ACC112 (cell line): Measurements from ENCODE around the gene LHFPL4.

Experiments
- H2AFZ ChIP-seq: fragments of 200-600 bp; sonication (generic); one replicate; pipeline ENCODE4 v1.6.0; 2017; ENCODE audit warnings: antibody characterized with exemption, low read length; ENCODE audit not compliant: unreplicated experiment
- H3K27ac ChIP-seq: fragments of 200-600 bp; sonication (generic); 2 replicates; pipeline ENCODE4 v1.5.1; 2014; ENCODE audit warnings: low read depth, mild to moderate bottlenecking, antibody characterized with exemption, low read length, moderate library complexity
- H3K27me3 ChIP-seq: fragments of 200-600 bp; sonication (generic); 2 replicates; pipeline ENCODE4 v1.6.1; 2014; ENCODE audit warnings: mild to moderate bottlenecking, antibody characterized with exemption, low read length, moderate library complexity, mixed read lengths; ENCODE audit not compliant: insufficient read depth
- H3K36me3 ChIP-seq: fragments of 200-600 bp; sonication (generic); 2 replicates; pipeline ENCODE4 v1.6.1; 2016; ENCODE audit warnings: mild to moderate bottlenecking, antibody characterized with exemption, low read length, moderate library complexity, mixed read lengths; ENCODE audit not compliant: insufficient read depth
- H3K4me1 ChIP-seq: fragments of 200-600 bp; sonication (generic); one replicate; pipeline ENCODE4 v1.6.1; 2016; ENCODE audit warnings: low read length, mixed read lengths; ENCODE audit not compliant: insufficient read depth, unreplicated experiment, control insufficient read depth
- H3K4me3 ChIP-seq: fragments of 200-600 bp; sonication (generic); 2 replicates; pipeline ENCODE4 v1.5.1; 2014; ENCODE audit warnings: mild to moderate bottlenecking, low read depth, low read length
- H3K79me2 ChIP-seq: fragments of 200-600 bp; sonication (generic); one replicate; pipeline ENCODE4 v1.6.0; 2016; ENCODE audit warnings: low read length; ENCODE audit not compliant: control insufficient read depth, unreplicated experiment, insufficient read depth

The LHFPL4 gene

GRCh38 chr3:9542182-9542581, 11.4 kb downstream of the LHFPL4 start:
- Histone ChIP-seq H3K79me2 (no peaks in the 10 kb centered on the region), H2AFZ (no peak overlapping the region), H3K27me3 (peaks cover 55% of the 10 kb centered on the region), H3K4me1 (no peaks in the 10 kb centered on the region), H3K4me3 (no peak overlapping the region), H3K27ac (no peak overlapping the region), H3K36me3 (no peaks in the 10 kb centered on the region)

DNA sequence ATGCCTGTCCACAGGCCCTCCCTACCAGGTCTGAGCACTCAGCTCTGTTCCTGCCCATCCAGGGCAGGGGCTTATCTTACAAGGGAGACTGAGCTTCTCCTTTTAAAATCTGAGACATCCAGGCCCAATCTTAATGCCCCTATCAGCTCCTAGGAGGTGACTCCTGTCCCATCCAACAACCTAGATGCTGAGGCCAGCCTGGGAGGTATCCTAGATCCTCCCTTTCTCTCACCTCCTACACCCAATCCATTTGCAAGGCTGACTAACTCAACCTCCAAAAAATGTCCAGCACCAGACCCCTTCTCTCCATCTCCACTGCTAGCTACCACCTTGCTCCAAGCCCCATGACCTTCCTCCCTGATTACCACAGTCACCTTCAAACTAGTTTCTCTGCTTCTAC, 17.4 kb downstream of the LHFPL4 start:
- Histone ChIP-seq H3K4me3 (no peak overlapping the region), H3K36me3 (no peaks in the 10 kb centered on the region), H3K27ac (no peak overlapping the region), H3K79me2 (no peaks in the 10 kb centered on the region), H2AFZ (no peak overlapping the region), H3K4me1 (no peaks in the 10 kb centered on the region), H3K27me3 (peaks cover 84% of the 10 kb centered on the region)

DNA sequence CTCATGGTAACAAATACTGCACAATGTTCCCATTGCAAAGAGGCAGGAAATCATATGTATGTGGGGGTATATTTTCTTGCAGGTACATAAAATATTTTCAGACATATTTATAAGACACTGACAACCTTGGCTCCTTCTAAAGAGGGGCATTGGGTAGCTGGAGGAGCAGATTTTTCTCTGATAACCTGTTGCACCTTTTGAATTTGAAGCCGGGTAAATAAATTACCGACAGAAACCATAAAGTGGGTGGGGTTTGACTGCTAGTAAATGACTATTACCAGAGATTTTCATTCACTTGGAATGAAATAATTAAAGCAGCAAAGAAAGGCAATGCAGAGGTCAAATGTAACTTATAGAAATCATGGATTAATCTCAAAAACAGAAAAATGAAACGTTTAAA, 19.2 kb downstream of the LHFPL4 start:
- no peaks in the 10 kb centered on the region for H3K4me1 ChIP-seq
- H3K4me3 ChIP-seq: no peak overlapping the region
- H3K36me3 ChIP-seq: no peaks in the 10 kb centered on the region
- H2AFZ ChIP-seq: no peak overlapping the region
- peaks cover 87% of the 10 kb centered on the region for H3K27me3 ChIP-seq
- H3K27ac ChIP-seq: no peak overlapping the region
- no peaks in the 10 kb centered on the region for H3K79me2 ChIP-seq

- H2AFZ ChIP-seq: no peak overlapping the region
- H3K36me3 ChIP-seq: no peaks in the 10 kb centered on the region
- H3K79me2 ChIP-seq: no peaks in the 10 kb centered on the region
- peaks cover 59% of the 10 kb centered on the region for H3K27me3 ChIP-seq
- no peaks in the 10 kb centered on the region for H3K4me1 ChIP-seq
- H3K27ac ChIP-seq: no peak overlapping the region
- no peak overlapping the region for H3K4me3 ChIP-seq
Measured at GRCh38 chr3:9525078-9525477, 28.5 kb downstream of the LHFPL4 start.

- H3K4me1 ChIP-seq: no peaks in the 10 kb centered on the region
- H2AFZ ChIP-seq: no peak overlapping the region
- no peak overlapping the region for H3K4me3 ChIP-seq
- H3K79me2 ChIP-seq: no peaks in the 10 kb centered on the region
- no peak overlapping the region for H3K27ac ChIP-seq
- peaks cover 32% of the 10 kb centered on the region for H3K27me3 ChIP-seq
- H3K36me3 ChIP-seq: no peaks in the 10 kb centered on the region
Measured at GRCh38 chr3:9514956-9515355, 38.7 kb downstream of the LHFPL4 start.

DNA sequence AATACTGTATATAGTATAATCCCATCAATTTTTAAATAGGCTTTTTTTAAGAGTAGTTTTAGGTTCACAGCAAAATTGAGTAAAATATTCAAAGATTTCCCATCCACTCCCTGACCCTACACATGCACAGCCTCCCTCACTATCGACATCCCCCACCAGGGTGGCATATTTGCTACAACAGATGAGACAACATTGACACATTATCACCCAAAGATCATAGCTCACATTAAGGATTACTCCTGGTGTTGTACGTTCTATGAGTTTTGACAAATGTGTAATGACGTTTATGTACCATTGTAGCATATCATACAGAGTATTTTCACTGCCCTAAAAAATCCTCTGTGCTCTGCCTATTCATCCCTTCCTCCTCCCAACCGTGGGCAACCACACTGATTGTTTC, 39.3 kb downstream of the LHFPL4 start:
- H3K36me3 ChIP-seq: no peaks in the 10 kb centered on the region
- H3K79me2 ChIP-seq: no peaks in the 10 kb centered on the region
- H3K27ac ChIP-seq: no peak overlapping the region
- H3K27me3 ChIP-seq: peaks cover 32% of the 10 kb centered on the region
- H3K4me3 ChIP-seq: no peak overlapping the region
- H3K4me1 ChIP-seq: no peaks in the 10 kb centered on the region
- H2AFZ ChIP-seq: no peak overlapping the region

- Histone ChIP-seq H3K27me3 (peaks cover 42% of the 10 kb centered on the region), H3K4me3 (no peak overlapping the region), H2AFZ (no peak overlapping the region), H3K36me3 (no peaks in the 10 kb centered on the region), H3K4me1 (no peaks in the 10 kb centered on the region), H3K79me2 (no peaks in the 10 kb centered on the region), H3K27ac (no peak overlapping the region)
Measured at GRCh38 chr3:9512456-9513045, 41.1 kb downstream of the LHFPL4 start.

- Histone ChIP-seq H3K79me2 (no peaks in the 10 kb centered on the region), H3K36me3 (no peaks in the 10 kb centered on the region), H3K27me3 (peaks cover 35% of the 10 kb centered on the region), H3K4me3 (no peak overlapping the region), H3K27ac (no peak overlapping the region), H2AFZ (no peak overlapping the region), H3K4me1 (no peaks in the 10 kb centered on the region)
Measured at GRCh38 chr3:9508781-9509180, 44.8 kb downstream of the LHFPL4 start.

DNA sequence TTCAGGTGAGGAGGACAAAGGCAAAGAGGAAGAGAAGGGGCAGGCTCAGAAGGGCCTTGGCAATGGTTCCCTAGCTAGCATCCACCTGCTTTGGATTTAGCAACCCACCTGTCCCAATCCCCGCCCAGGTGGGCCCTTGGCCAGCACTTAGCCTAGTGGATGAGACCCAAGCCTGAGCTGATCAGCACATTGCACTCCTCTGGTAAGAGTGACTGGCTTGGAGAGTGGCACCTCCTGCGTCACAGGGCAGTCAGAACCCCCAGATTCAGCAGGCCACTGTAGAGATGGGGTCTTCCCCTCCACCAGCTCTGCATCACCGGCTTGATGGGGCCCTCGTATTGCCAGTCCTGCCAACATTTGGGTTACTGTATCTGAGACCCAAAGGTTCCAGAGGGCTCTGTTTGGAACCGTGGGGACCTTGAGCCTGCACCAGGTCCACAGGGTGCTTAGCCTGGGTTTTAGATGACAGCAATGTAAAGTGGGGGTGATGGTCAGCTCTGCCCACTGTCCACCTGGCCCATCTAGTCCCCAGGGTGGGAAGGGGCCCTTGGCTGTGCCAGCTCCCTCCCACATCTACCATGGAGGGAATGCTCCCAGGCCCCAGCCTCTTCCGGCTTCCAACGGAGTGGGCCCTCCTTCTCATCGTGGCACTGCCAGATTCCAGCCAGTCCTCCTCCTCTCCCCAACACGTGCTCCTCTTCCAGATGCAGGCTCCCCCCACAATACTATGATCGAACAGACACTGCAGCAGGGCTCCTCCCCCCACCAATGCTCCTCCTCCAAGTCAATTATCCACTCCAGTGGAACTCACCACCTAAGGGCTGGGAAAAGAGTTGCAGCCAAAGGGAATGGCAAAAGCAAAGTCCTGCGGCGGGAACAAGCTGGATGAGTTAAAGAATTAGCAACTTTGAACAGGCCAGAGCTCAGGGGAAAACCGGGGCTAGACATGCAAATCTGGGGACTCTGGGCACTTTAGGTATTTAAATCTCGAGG, 45.7 kb downstream of the LHFPL4 start:
- Histone ChIP-seq H3K79me2 (no peaks in the 10 kb centered on the region), H3K27ac (no peak overlapping the region), H2AFZ (no peak overlapping the region), H3K4me1 (no peaks in the 10 kb centered on the region), H3K36me3 (no peaks in the 10 kb centered on the region), H3K4me3 (no peak overlapping the region), H3K27me3 (peaks cover 35% of the 10 kb centered on the region)

DNA sequence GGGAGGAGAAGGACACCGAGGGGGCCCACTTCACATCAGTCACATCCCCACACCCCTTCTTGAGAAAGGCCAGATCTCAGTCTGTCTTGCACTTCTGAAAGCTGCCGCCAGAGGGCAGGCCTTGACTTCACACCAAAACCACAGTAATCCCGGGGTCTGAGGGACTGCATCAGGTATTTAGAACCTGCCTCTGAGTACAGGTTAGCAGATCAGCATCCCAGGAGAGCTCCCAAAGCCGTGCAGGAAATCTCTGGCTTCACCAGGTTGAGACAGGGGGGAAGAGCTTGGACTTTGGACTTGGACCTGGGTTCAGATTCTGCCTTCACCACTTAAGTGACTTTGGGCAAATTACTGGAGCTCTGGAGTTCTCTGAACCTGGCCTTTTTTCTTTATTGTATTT, 50.3 kb downstream of the LHFPL4 start:
- no peaks in the 10 kb centered on the region for H3K79me2 ChIP-seq
- peaks cover 26% of the 10 kb centered on the region for H3K27me3 ChIP-seq
- H3K4me1 ChIP-seq: peaks cover 3% of the 10 kb centered on the region
- H2AFZ ChIP-seq: no peak overlapping the region
- no peaks in the 10 kb centered on the region for H3K36me3 ChIP-seq
- no peak overlapping the region for H3K4me3 ChIP-seq
- no peak overlapping the region for H3K27ac ChIP-seq

DNA sequence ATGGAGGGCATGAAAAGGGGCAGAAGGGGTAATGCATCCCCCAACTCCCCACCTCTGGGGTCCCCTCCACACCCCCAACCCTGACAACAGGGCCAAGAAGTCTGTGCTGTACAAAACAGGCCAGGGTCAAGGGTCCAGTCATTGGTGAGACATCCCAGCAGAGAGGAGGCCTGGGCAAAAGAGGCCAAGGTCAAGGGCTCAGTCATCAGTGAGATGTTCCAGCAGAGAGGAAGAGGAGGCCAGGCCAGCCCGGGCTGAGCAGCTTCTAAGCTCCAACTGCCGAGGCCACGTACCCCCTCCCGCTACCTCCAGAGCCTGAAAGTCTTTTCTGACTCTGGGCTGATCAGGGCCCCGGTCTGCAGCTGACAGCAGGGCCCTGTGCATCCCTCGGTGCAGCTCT, 52.4 kb downstream of the LHFPL4 start:
- Histone ChIP-seq H3K79me2 (no peaks in the 10 kb centered on the region), H3K27me3 (peaks cover 12% of the 10 kb centered on the region), H3K36me3 (no peaks in the 10 kb centered on the region), H3K4me1 (peaks cover 4% of the 10 kb centered on the region), H3K27ac (no peak overlapping the region), H2AFZ (no peak overlapping the region), H3K4me3 (no peak overlapping the region)
